Sigmoid colon (tissue), 7 donors: Measurements from ENCODE around the gene FRY. TPM values are rescaled to one million over a fixed set of nuclear protein-coding genes. Genes with fewer than 3 reads are reported as not detected.

Source experiments
- DNase-seq: peaks from one replicate; pipeline ENCODE4 v3.0.0-alpha.2; 2019
- H3K27ac ChIP-seq, 4 donors: fragments of 200-600 bp; sonication (generic); one replicate each; pipeline ENCODE4 v1.5.1; 2016 to 2019; ENCODE audit warnings: mild to moderate bottlenecking in 1 of 4
- H3K27me3 ChIP-seq, 3 donors: fragments of 200-600 bp; sonication (generic); one replicate each; pipeline ENCODE4 v1.5.1; 2019; ENCODE audit warnings: mild to moderate bottlenecking in 1 of 3
- H3K36me3 ChIP-seq, 4 donors: fragments of 200-600 bp; sonication (generic); one replicate each; pipeline ENCODE4 v1.5.1; 2016 to 2019
- H3K4me1 ChIP-seq, 4 donors: fragments of 200-600 bp; sonication (generic); one replicate each; pipeline ENCODE4 v1.5.1; 2017 to 2019
- H3K4me3 ChIP-seq, 4 donors: fragments of 200-600 bp; sonication (generic); one replicate each; pipeline ENCODE4 v1.5.1; 2017 to 2019; ENCODE audit warnings: mild to moderate bottlenecking in 2 of 4, moderate library complexity in 1 of 4
- H3K9me3 ChIP-seq, 4 donors: fragments of 200-600 bp in 3 of 4; sonication (generic) in 3 of 4; one replicate each; pipeline versions ENCODE4 v1.5.1 to v1.6.1; 2013 to 2019
- EP300 ChIP-seq, 4 donors: sonication (generic); formaldehyde crosslinking; IDR thresholded peaks; one replicate each; pipeline ENCODE4 v1.6.1; 2017; ENCODE audit warnings: antibody characterized with exemption in 4 of 4
- POLR2A ChIP-seq, 2 donors: fragments of 450-650 bp; IDR thresholded peaks; one replicate each; pipeline ENCODE4 v1.6.1; 2016; ENCODE audit warnings: antibody characterized with exemption in 2 of 2, mild to moderate bottlenecking in 2 of 2, moderate library complexity in 2 of 2
- POLR2AphosphoS5 ChIP-seq, 4 donors: sonication (generic); formaldehyde crosslinking; IDR thresholded peaks; one replicate each; pipeline ENCODE4 v1.6.1; 2017; ENCODE audit warnings: antibody characterized with exemption in 4 of 4
- WGBS, 2 donors: extraction: QIAGEN DNeasy Blood & Tissue Kit; methylation state at CpG; one replicate each; pipeline ENCODE4 v1.1.7; 2013; 5-methylcytosine and 5-hydroxymethylcytosine counted together
- intact Hi-C: fragments of 100-400 bp; cut with DNase I; formaldehyde crosslinking; loops from one replicate; pipeline ENCODE4 v1.15.1; 2023
- polyA plus RNA-seq, 3 donors: library from polyadenylated mRNA; stranded (reverse); fragments of 200-250 nt; gene quantifications; one replicate each; pipeline ENCODE4 v1.2.3, GENCODE V29; 2013
- total RNA-seq, 4 donors: library from RNA; depleted of rRNA; stranded (reverse); fragments of >200 nt; gene quantifications; one replicate each; pipeline ENCODE4 v1.1.0, GENCODE V29; 2016
- TF ChIP-seq, protein P1 (sequence below), 4 experiments: fragments of 450-650 bp in 3 of 4; fragments of 200-600 bp in 1 of 4; IDR thresholded peaks; one replicate each; pipeline ENCODE4 v1.5.1; 2016 to 2019; ENCODE audit warnings: antibody characterized with exemption in 4 of 4, mild to moderate bottlenecking in 3 of 4, moderate library complexity in 2 of 4
- donor health status: healthy with polysubstance abuse.
- donor health status: Bipolar disorder and iron deficiency.
- donor health status: healthy.

Gene FRY
- total and polyA plus RNA-seq, 7 donors = 1.4 to 118 (median 26.7) TPM

DNA sequence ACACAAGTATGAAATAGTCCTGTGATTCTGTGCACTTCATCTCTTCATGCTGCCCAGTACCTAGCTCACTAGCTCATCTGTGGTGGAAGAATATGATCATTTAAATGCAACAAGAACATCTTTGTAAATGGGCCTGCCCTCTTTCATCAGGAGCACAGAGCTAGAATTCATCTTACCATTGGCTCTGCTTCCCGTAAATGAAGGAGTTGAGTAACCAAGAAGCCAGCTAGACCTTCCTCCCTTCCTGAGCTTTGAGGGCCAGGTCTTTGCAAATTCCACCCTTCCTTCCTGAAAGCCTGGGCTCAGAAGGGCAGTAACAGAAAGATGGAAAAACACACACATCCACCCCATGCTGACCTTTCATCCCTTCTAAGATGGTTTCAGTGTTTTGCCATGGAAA lies 82.0 kb downstream of the FRY start:
- Histone ChIP-seq H3K27me3 (no peaks in the 10 kb centered on the region), H3K9me3 (no peaks in the 10 kb centered on the region), H3K27ac (no peak overlapping the region), H3K36me3 (peaks cover 0 to 6% (median 0%) of the 10 kb centered on the region in 4 donors), H3K4me1 (peaks cover 0 to 9% (median 0%) of the 10 kb centered on the region in 4 donors), H3K4me3 (no peak overlapping the region)
- TF ChIP-seq POLR2A (IDR thresholded peaks at IDR 0.05) = no peak
- no peak for TF ChIP-seq POLR2AphosphoS5 (IDR thresholded peaks at IDR 0.05)
- TF ChIP-seq, protein P1, sequence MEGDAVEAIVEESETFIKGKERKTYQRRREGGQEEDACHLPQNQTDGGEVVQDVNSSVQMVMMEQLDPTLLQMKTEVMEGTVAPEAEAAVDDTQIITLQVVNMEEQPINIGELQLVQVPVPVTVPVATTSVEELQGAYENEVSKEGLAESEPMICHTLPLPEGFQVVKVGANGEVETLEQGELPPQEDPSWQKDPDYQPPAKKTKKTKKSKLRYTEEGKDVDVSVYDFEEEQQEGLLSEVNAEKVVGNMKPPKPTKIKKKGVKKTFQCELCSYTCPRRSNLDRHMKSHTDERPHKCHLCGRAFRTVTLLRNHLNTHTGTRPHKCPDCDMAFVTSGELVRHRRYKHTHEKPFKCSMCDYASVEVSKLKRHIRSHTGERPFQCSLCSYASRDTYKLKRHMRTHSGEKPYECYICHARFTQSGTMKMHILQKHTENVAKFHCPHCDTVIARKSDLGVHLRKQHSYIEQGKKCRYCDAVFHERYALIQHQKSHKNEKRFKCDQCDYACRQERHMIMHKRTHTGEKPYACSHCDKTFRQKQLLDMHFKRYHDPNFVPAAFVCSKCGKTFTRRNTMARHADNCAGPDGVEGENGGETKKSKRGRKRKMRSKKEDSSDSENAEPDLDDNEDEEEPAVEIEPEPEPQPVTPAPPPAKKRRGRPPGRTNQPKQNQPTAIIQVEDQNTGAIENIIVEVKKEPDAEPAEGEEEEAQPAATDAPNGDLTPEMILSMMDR (IDR thresholded peaks at IDR 0.05) = no peak
- no peak for TF ChIP-seq EP300 (IDR thresholded peaks at IDR 0.05)
- intact Hi-C loops = no loop called here
- 87 to 88% methylated on average over 1 of the region's 1 CpG for WGBS, 2 donors
- DNase-seq = no peak

DNA sequence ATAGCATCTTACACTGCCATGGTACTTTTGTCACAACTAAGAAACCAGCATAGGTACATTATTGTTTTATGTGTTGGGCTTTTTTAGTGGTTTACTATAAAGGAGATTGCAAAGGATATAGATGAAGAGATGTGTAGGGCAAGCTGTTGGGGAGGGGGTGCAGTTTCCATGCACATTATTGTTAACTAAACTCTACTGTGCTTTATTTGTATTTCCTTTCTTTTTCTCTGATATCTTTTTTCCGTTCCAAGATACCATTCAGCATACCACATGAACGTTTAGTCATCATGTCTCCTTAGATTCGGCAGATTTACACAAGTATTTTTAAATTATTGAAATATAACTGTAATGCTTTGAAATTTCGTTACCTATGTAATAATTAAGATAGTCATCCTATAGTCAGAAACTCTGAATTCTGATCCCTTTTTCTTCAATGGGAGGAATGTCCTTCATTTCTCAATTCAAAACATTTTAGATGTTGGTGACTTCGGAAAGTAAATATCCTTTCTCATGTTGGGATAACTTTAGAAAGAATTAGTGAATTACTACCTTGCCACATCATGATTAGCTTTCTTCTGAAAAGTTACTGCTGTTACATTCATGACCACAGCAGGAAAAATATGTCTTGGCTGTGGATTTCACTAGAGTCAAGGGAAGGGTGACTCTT lies 82.8 kb downstream of the FRY start:
- Histone ChIP-seq H3K9me3 (no peaks in the 10 kb centered on the region), H3K27me3 (no peaks in the 10 kb centered on the region), H3K4me1 (peaks cover 0 to 15% (median 3%) of the 10 kb centered on the region in 4 donors), H3K27ac (peak overlapping the region in 1 of 4 donors; percentile 33), H3K4me3 (no peak overlapping the region), H3K36me3 (peaks cover 0 to 6% (median 0%) of the 10 kb centered on the region in 4 donors)
- intact Hi-C loops = no loop called here
- WGBS, 2 donors = 65 to 79% methylated on average over 5 of the region's 5 CpGs
- TF ChIP-seq POLR2A (IDR thresholded peaks at IDR 0.05) (no peak), POLR2AphosphoS5 (IDR thresholded peaks at IDR 0.05) (no peak), EP300 (IDR thresholded peaks at IDR 0.05) (no peak)
- TF ChIP-seq, protein P1 (IDR thresholded peaks at IDR 0.05) = no peak
- DNase-seq = no peak

- intact Hi-C loops = no loop called here
- H3K4me3 ChIP-seq = no peak overlapping the region
- H3K36me3 ChIP-seq = peaks cover 0 to 6% (median 0%) of the 10 kb centered on the region in 4 donors
- no peaks in the 10 kb centered on the region for H3K9me3 ChIP-seq
- DNase-seq = no peak
- 52 to 68% methylated on average over 2 of the region's 2 CpGs for WGBS, 2 donors
- H3K27ac ChIP-seq = peak overlapping the region in 1 of 4 donors; percentile 33
- TF ChIP-seq POLR2AphosphoS5 (IDR thresholded peaks at IDR 0.05) (no peak), EP300 (IDR thresholded peaks at IDR 0.05) (no peak)
- no peaks in the 10 kb centered on the region for H3K27me3 ChIP-seq
- peaks cover 0 to 21% (median 8%) of the 10 kb centered on the region in 4 donors for H3K4me1 ChIP-seq
These were observed 83.5 kb downstream of the FRY start for GRCh38 chr13:32115066-32115465.

DNA sequence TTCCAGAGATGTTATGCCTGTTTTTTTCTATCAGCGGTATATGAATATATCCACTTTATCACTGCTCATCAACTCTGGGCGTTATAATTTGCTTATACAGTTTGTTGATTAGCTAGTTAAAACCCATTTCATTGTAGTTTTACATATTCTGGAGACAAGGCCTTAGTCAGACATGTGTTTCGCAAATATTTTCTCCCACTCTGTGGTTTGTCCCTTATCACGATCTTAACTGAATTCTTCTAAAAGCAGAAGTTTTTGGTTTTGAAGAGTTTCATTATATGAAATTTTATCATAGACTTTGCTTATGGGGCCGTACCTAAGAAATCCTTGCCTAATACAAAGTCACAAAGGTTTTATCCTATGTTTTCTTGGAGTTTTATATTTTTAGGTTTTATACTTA lies 84.6 kb downstream of the FRY start:
- DNase-seq = no peak
- H3K4me1 ChIP-seq = peaks cover 0 to 23% (median 8%) of the 10 kb centered on the region in 4 donors
- H3K9me3 ChIP-seq = no peaks in the 10 kb centered on the region
- WGBS, 2 donors = 71 to 89% methylated on average over 5 of the region's 5 CpGs
- H3K27me3 ChIP-seq = no peaks in the 10 kb centered on the region
- no peak for TF ChIP-seq POLR2AphosphoS5 (IDR thresholded peaks at IDR 0.05)
- H3K27ac ChIP-seq = no peak overlapping the region
- H3K4me3 ChIP-seq = no peak overlapping the region
- intact Hi-C loops = no loop called here
- peaks cover 0 to 6% (median 0%) of the 10 kb centered on the region in 4 donors for H3K36me3 ChIP-seq

DNA sequence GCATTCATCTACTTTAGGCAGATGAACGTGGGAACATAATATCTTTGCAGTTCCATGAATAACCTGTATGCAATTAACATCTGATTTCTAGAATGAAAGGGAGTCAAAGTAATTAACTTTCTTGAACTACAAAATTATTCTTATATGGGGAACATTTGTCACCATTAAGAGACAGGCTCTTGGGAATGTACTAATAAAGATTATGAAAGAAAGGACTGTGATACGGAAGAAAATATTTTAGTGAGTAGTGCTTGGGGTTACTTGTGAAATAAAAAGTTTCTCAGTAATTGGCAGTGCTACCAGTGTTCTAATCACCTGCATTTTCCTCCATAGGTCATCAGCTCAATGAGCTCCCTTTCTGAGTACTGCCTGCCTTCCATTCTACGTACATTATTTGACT lies 85.4 kb downstream of the FRY start:
- WGBS, 2 donors = 92 to 93% methylated on average over 3 of the region's 3 CpGs
- intact Hi-C loops = no loop called here

More for the DNA sequence above, 85.4 kb downstream of the FRY start:
- Histone ChIP-seq H3K4me3 (no peak overlapping the region), H3K36me3 (peaks cover 0 to 6% (median 0%) of the 10 kb centered on the region in 4 donors), H3K27ac (no peak overlapping the region), H3K9me3 (no peaks in the 10 kb centered on the region), H3K4me1 (peaks cover 0 to 23% (median 8%) of the 10 kb centered on the region in 4 donors), H3K27me3 (no peaks in the 10 kb centered on the region)
- TF ChIP-seq POLR2AphosphoS5 (IDR thresholded peaks at IDR 0.05) = no peak
- no peak for TF ChIP-seq EP300 (IDR thresholded peaks at IDR 0.05)
- TF ChIP-seq POLR2A (IDR thresholded peaks at IDR 0.05) = no peak
- TF ChIP-seq, protein P1 (IDR thresholded peaks at IDR 0.05) = no peak
- DNase-seq = no peak
